Amygdala (tissue), 56 donors: ENCODE results near the gene GPR34.
A peak's percentile ranks its signal among the peaks of the same experiment; 100 is the strongest.
"Not testable (repeated sequence)": the region's sequence is repeated elsewhere in the genome, so short reads cannot be mapped to it uniquely, and the experiment has no call there.

Experiments
- DNase-seq, 56 donors: peaks; one replicate each; lab custom pipeline; 2025; lab: John Stamatoyannopoulos, UW

The GPR34 gene

DNA sequence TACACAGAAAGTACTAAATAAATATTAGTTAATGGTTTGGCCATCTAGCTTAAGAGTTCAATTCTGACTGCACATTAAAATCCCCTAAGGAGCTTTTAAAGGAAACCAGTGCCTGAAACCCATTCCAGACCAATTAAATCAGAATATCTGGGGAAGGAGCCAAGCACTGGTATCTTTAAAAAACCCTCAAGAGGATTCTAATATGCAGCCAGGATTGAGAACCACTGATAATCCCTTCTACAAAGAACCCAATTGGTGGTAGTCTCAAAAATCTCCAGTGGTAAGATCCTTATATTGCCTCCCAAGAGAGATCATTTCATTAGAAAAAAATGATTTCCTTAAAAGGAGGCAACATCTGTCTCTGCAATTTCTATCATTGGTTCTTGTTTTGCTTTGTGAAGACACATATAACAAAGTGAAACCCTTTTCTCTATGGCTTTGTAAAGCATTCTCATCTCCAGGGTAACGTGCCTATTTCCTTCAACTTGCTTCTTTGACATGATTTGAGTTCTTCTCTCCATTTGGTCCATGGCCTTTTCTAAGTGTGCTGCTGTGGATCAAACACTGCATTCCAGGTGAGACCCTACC, 3.5 kb downstream of the GPR34 start:
- no peak for DNase-seq

DNA sequence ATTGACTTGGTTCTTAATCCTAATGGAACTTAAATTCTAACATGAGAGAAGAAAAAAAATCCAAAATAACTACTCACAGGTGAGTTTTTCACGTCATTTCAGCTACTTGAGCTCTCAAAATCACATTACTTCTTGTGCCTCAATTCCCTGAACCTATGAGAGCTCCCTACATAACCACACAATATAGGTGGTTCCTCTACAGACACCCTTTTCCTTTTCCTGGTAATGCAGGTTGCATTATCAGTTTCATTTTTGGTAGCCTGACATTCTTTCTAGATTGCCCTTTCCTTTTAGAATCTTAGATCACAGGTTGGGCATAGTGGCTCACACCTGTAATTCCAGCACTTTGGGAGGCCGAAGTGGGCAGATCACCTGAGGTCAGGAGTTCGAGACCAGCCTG, 4.3 kb downstream of the GPR34 start:
- no peak for DNase-seq

DNA sequence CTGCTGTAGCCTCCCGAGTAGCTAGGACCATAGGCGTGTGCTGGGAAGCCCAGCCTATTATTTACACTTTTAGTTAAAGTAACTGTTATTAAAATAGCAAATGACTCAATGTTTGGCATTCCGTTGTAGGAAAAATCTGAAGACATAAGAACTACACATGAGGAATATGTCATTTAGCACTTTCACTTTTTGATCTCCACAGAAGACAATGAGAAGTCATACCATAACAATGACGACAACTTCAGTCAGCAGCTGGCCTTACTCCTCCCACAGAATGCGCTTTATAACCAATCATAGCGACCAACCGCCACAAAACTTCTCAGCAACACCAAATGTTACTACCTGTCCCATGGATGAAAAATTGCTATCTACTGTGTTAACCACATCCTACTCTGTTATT, 6.7 kb downstream of the GPR34 start:
- no peak for DNase-seq

DNA sequence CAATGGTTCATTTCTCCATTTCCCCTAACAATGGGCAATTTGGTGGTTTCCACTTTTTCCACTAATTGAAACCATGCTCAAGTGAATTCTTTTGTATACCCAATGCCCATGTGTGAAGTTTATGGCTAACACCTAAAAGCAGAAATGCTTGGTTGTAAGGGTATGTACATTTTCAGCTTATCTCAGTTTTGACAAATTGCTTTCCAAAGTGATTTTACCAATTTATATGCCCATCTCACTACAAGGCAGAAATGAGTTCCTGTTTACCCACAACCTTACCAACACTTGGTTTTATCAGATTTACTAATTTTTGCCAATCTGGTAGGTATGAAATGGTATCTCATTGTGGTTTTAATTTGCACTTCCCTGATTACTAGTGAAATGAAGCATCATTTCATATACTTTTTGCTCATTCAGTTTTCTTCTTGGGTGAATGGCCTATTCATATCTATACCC, 14.8 kb downstream of the GPR34 start:
- no peak for DNase-seq

DNA sequence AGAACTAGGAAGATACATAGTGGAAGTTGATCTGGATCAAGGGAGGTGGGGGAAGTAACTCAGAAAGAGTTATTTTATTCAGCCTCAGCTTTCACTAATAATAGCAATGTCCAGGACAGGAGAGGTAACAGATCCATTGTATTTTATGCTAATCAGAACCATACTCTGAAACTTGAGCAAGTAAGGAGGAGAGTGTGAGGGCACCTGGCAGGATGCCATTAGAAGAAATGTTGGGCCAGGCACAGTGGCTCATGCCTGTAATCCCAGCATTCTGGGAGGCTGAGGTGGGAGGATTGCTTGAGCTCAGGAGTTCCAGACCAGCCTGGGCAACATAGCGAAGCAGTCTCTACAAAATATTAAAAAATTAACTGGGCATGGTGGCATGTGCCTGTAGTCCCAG, 16.3 kb downstream of the GPR34 start:
- DNase-seq: no peak

DNA sequence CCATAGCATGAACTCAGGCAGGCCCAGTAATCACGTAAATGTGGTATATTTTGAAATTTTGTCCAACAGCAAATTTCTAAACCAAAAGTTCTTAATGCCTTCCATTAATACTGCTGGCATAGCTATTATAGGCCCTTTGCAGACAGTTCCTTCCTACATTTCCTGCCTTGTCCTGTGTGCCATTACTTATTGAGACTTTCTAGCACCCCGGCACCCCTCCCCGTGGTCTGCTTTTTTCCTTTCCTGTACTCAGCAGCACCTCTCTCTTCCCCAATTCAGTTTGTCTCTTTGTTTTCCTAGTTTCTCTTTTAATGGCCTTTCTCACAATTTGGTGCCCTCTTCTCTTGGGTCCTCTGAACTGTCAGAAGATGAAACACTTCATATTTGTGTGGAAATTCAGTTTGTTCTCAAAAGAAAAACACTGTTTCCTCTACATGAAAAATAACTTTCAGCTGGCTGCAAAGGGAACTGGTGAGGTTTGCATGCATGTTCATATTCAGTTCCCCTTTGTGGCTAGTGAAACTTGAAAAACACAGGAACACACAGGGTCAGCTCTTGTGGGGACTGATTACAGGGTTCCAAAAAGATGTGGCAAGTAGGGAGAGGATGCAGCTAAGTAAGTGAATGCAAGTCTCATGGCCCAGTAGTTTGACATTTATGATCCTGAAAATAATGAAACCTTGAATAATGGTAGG, 17.1 kb downstream of the GPR34 start:
- peak in 3 of 56 donors; percentile 9 to 19 (median 18) for DNase-seq

DNA sequence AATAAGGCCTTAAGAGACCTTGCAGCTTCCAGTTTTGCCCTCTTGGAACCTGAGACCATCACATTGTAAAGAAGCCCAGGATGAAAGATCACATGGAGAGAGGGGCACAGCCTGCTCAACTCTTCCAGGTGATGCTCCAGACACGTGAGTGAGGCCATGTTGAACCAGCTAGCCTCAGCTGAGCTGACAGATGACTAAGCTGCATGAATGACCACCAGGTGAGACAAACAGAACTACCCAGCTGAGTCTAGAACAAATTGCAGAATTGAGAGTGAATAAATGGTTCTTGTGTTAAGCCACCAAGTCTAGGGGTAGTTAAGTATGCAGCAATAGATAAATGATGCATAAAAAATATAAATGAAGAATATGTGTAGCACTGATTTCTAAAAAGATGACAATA, 18.4 kb downstream of the GPR34 start:
- no peak for DNase-seq

DNA sequence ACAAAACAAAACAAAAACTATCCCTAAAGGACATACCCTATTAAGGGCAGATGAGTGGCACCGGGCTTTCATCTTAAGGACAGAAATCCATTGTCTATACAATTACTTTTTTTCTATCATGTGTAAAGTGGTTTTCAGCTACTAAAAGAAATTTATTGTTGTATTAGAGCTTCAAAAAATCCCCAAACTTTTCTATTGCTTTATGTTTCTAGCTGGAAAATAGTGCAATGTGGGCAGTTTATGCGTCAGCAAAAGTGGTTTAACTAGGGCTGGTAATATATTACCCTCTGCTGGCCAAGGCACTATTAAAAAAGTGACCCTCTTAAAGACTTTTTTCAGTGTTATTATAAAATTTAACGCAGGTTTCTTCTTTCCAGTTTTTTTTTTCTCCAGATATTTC, 19.7 kb downstream of the GPR34 start:
- DNase-seq: no peak

DNA sequence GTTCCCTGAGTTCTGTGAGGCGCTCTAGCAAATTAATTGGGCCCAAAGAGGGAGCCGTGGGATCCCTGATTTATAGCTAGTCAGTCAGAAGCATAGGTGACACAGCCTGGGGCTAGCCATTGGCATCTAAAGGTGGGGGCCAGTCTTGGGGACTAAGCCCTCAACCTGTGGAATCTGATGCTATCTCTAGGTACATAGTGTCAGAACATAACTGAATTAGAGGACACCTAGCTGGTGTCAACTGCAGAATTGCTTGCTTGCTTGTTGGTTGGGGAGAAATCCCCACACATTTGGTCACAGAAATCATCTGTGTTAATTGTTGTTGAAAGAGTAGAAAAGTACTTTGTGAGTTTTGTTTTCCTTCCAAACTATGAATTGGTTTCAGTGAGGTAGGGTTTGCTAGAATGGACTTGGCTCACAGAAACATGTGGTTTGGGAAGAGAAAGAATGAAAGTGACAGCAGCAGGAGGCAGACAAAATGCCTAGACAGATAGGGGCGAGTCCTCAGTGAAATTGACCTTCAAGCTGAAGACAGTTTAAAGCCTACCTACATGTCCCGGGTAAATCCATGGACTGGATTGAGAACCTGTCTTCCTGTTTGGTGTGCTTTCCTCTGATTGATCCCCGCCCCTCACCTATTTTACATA, 22.4 kb downstream of the GPR34 start:
- no peak for DNase-seq

DNA sequence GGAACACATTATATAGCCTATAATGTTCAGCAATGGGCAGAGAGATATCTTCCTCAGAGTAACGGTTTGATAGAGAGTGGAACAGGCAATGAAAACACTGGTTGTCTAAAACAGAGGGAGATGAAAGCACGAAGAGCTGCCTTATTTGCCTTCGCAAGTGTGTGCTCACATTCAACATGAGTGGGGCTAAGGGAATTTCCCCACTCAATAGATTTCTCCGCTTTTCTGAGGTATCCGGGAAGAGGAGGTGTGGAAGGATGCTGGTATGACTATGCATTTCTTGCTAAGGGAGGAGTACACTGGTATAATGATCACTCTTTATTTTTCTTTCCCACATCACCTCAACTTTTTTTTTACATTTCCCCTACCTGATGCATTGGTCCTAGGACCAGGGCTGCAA, 27.4 kb downstream of the GPR34 start:
- no peak for DNase-seq

DNA sequence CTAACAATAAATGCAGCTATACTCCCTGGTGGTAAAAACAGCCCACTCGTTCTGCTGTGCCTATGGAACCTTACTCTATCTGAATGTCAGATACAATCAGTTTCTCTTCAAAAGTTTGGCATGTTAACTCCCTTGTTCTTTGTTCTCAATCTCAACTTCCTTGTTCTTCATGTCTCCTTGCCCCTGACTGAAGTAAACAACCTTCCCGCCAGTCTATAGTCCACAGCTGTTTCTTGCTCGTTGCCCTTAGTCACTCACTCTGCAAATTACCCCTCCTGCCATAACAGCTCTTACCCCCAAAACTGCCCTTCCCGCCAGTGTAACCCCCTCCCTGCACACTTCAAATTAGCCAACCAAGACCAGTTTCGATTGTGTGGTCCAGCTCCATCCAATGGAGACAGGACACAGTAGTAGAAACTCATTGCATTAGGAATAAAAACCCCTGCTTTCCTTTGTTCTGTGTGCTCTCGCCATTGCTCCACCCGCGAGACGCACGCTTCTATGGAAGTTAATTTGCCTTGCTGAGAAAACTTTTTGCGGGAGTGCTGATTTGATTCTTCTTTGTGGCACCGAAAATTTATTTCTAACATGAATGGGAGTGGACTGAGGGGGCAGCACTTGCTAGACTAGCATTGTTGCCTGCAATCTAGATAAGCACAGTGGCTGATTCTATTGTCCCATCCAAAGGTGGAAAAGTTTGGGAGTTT, 28.1 kb downstream of the GPR34 start:
- DNase-seq: no peak

DNA sequence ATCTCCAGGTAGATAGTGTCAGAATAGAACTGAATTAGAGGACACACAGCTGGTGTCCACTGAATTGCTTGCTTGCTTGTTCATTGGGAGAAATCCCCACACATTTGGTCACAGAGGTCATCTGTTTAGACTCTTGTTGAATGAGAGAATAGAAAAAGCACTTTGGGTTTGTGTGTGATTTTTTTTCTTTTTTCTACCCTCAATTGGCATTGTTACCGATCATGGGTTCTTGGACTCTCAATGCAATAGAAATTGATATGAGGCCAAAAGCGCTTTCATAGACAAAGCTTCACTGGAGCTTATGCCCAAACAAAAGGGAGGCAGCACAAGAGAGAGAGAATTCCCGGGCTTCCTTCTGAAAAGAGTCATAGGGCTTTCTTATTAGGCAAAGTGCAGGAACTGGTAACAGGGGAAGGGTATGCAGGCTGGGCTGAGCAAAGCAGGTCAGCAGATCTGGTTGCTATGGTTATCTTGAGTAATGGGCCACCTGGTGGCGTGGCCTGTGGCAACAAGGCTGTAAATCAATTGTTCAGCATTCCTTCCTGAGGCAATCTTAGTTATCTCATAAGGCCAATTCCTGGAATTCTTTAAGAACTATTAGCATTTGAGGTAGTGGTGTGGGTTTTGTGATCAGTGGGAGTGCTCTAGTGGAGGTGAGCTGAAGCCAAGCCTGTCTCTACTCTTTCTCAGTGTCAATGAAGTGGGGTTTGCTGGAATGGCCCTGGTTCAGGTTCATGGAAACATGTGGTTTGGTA, 29.9 kb downstream of the GPR34 start:
- peak in 4 of 56 donors; percentile 1 to 4 (median 4) for DNase-seq

DNA sequence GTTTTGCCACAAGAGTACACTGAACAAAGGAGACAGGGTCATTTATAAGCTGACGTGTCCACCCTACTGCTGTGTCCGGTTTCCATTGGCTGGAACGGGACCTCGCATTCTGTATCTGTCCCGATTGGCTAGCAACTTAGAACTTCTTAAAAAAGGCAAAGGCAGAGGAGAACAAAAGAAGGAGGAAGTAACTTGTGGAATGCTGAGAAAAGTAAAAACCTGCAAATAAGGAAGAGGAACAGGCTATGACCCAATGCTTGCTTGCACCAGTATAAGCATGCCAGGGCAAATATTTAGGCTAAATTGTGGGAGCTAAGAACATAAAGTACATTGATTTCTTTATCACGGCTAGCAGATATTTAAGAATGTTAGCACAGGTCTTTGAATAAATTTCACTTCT, 30.8 kb downstream of the GPR34 start:
- not testable (repeated sequence) for DNase-seq

DNA sequence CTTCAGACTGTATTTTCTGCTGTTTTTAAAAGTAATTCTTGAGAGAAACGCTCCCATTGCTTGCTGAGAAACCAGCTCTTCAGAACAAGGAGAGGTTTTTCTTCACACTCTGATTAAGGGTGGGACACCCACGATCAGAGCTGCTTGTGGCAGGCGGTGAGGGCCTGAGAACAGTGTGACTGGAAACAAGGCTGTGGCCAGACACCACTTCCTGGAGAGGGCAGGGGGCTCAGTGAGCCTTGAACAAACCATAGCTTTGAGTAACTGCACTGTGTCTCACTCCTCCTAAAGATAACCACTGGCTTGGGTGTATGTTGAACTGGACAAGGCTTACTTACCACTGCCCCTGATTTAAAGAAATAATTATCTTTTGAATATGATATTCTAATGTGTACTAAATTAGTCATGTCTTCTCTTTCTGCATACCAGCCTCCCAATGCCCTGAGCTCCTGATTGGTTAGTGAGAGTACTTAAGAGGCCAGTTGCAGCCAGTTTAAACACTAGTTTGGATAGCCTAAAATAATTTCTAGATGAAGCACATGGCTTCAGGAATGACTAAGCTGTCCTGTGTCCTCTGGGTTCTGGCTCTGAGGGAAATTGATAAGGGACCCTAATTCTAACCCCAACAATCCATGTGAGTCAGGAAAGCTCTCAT, 31.5 kb downstream of the GPR34 start:
- peak in 1 of 56 donors; percentile 3 for DNase-seq

DNA sequence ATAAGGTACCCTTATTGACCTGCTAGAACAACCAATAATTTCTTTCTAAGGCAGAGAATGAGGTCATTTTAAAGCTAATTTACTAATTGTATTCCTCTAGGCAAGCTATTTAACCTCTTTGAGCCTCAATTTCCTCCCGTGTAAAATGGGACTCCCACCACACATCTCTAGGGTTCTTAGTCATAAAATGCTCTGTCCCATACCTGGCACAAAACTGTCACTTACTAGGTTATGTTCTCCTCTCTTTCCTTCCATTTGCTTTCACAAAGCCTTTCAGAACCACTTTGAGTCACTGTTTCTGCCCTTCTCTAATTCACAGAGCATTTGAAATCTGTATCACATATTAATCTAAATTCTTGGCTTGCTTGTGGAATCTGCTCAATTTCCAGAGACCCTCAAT, 32.8 kb downstream of the GPR34 start:
- DNase-seq: no peak

DNA sequence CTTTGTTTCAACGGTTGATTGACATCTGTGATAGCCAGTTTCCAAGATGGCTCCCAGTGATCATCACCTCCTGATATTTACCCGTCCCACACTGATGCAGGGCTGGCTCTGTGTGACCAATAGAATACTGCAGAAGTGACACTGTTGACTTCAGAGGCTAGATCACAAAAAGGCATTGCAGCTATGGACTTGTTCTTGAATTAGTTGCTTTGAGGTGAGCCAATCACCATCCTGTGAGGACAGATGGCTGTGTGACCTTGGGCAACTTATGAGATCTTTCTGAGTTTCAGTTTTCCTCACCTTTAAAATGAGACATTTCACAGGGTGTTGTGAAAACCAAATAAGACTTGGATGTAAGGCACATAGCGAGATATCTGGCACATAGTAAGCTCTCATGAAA, 33.4 kb downstream of the GPR34 start:
- no peak for DNase-seq

DNA sequence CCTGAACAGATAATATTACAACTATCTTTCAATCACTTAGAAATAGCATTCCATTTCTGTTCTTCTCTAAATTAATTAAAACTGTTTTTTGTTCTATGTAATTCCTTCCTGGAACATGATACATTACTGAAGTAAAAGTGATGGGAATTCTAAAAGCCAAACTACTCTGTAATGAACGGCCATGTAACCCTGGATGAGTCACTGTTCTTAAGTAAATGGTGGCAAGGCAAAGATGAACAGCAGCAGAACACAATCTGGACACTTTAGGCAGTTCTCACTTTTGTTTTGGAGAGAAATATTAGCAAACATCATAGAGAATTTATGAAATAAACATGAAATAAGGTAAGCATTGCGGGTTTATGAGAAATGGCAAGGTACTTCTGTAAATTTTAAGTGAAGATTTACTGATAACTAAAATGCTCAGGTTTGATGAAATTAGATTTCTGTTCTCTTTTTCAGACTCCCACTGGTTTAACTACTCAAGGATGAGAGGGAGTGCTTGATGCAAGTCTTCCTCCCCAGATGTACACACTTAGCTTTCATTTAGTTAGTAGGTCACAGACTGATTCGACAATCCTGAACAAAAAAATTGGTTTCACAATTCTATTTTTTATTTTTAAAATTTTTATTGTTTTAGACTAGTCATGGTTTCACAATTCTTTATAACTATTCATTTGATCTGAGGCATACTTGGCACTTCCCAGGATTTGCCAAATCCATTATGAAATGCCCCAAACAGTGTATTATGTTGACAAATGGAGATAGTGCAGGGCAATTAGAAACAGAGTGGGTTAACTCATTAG, 34.2 kb downstream of the GPR34 start:
- no peak for DNase-seq

DNA sequence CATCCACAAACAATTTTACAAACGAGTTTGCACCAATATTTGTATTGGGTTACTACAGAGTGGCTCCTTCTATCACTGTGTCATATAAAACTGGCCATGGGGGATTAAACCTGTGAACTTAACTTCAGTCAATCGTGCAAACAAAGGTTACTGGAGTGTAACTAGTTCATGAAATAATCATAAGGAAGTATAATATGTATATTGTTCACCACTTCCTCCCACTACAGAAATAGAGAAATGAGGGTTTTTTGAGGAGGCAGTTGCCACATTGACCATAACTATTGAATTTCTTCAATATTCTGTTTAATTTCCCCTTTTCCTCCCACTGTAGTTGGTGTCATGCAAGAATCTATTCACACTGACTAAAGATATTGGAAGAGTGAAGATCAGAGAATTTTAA, 35.1 kb downstream of the GPR34 start, which contains the start of gene GPR82:
Gene GPR82 (plus strand): TSS at position 356 of the 400 bp plus-strand sequence. CDS start 2,846 bp downstream, outside the sequence.
- DNase-seq: no peak

DNA sequence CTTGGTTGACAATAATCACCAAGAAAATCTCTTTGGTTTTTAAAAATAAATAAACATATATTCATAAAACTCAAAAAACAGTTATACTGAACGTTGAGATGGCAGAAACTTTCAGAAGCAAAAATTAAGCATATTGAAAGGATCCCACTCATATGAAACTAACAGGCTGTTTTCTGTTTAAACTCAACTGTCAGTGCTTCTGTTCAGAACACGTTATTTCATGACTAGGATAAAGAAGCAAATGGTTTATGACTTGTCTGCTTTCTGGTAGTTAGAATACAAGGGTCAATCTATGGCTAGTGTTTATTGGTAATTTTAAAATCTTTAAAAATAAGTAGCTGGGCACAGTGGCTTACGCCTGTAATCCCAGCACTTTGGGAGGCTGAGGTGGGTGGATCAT, 39.4 kb downstream of the GPR34 start:
- DNase-seq: no peak
